OCI-LY7 (cell line): ENCODE measurements around the gene ATP6V1A. TPM values are rescaled to one million over a fixed set of nuclear protein-coding genes. Genes with fewer than 3 reads are reported as not detected.

Source experiments
- BruUV-seq: library from RNA; stranded (reverse); fragments of 400-500 nt; replicated peaks from 2 replicates; lab custom pipeline; 2021; lab: Mats Ljungman, UMichigan
- CTCF ChIA-PET: fragments of 300-600 bp; sonication (Branson Sonifier 250); formaldehyde crosslinking; loops from one replicate; lab custom pipeline; 2022; ENCODE audit warnings: antibody characterized with exemption; ENCODE audit not compliant: unreplicated experiment; lab: Charles Lee
- POLR2A ChIA-PET: fragments of 300-600 bp; sonication (Branson Sonifier 250); formaldehyde crosslinking; loops from one replicate; lab custom pipeline; 2022; ENCODE audit warnings: antibody characterized with exemption; lab: Charles Lee
- DNase-seq: peaks from one replicate; pipeline ENCODE4 v3.0.0-alpha.2; 2015; ENCODE audit warnings: low spot score
- H2AFZ ChIP-seq: fragments of 200-600 bp; sonication (generic), shearing (Covaris generic); 2 replicates; pipeline ENCODE4 v1.6.1; 2014; ENCODE audit warnings: mild to moderate bottlenecking, antibody characterized with exemption, low read length, moderate library complexity
- H3K27ac ChIP-seq: fragments of 200-600 bp; sonication (generic); 2 replicates; pipeline ENCODE4 v1.5.1; 2014; ENCODE audit warnings: mixed run types, low read depth, mild to moderate bottlenecking, moderate library complexity, low read length, inconsistent platforms; ENCODE audit not compliant: poor library complexity, severe bottlenecking
- H3K36me3 ChIP-seq: fragments of 200-600 bp; sonication (generic); 2 replicates; pipeline ENCODE4 v1.6.1; 2014; ENCODE audit warnings: mild to moderate bottlenecking, antibody characterized with exemption, low read length, moderate library complexity, mixed read lengths; ENCODE audit not compliant: insufficient read depth
- H3K4me1 ChIP-seq: fragments of 200-600 bp; sonication (generic); 2 replicates; pipeline ENCODE4 v1.5.1; 2014; ENCODE audit warnings: mild to moderate bottlenecking, low read length; ENCODE audit not compliant: insufficient read depth, poor library complexity, severe bottlenecking
- H3K4me2 ChIP-seq: fragments of 200-600 bp; sonication (generic); 2 replicates; pipeline ENCODE4 v1.6.1; 2014; ENCODE audit warnings: mild to moderate bottlenecking, low read length
- H3K4me3 ChIP-seq: fragments of 200-600 bp; sonication (generic); 2 replicates; pipeline ENCODE4 v1.5.1; 2014; ENCODE audit warnings: mild to moderate bottlenecking, low read depth, low read length; ENCODE audit not compliant: poor library complexity, severe bottlenecking
- H3K79me2 ChIP-seq: fragments of 200-600 bp; sonication (generic); 2 replicates; pipeline ENCODE4 v1.6.1; 2016; ENCODE audit warnings: low read depth, mild to moderate bottlenecking, low read length, moderate library complexity, mixed read lengths; ENCODE audit not compliant: insufficient read depth
- H3K9me2 ChIP-seq: fragments of 200-600 bp; sonication (generic); 2 replicates; pipeline ENCODE4 v1.6.1; 2016; ENCODE audit warnings: mild to moderate bottlenecking, low read length, mixed read lengths; ENCODE audit not compliant: insufficient read depth
- H3K9me3 ChIP-seq: fragments of 200-600 bp; sonication (generic); 2 replicates; pipeline ENCODE4 v1.6.1; 2014; ENCODE audit warnings: mild to moderate bottlenecking, mixed run types, low read length, mixed read lengths
- H4K20me1 ChIP-seq: fragments of 200-600 bp; sonication (generic); 2 replicates; pipeline ENCODE4 v1.6.1; 2014; ENCODE audit warnings: mild to moderate bottlenecking, antibody characterized with exemption, low read length, moderate library complexity, mixed read lengths; ENCODE audit not compliant: insufficient read depth
- CTCF ChIP-seq: fragments of 200-600 bp; sonication (generic); conservative IDR thresholded peaks from 2 replicates; pipeline ENCODE4 v1.5.1; 2014; ENCODE audit warnings: mild to moderate bottlenecking, antibody characterized with exemption, low read length, moderate library complexity, mixed read lengths
- EZH2phosphoT487 ChIP-seq: fragments of 200-600 bp; sonication (generic); IDR thresholded peaks from 2 replicates; pipeline ENCODE4 v1.6.1; 2018; ENCODE audit warnings: low read depth, borderline replicate concordance, mild to moderate bottlenecking, mixed run types, antibody characterized with exemption, low read length, moderate library complexity, mixed read lengths
- intact Hi-C: fragments of 100-400 bp; cut with micrococcal nuclease; formaldehyde crosslinking; loops from one replicate; pipeline ENCODE4 v1.10.0; 2022; ENCODE audit not compliant: unreplicated experiment
- total RNA-seq, 2 experiments: library from RNA; depleted of rRNA in 1 of 2; stranded (reverse); fragments of >200 nt in 1 of 2; shearing (Covaris generic) in 1 of 2; gene quantifications; 2 replicates each; pipeline ENCODE4 v1.2.3, GENCODE V29; 2014 to 2022

Gene ATP6V1A
- total RNA-seq, 2 experiments from 2014 or later = 26.5 to 77.3 TPM

- no peak for DNase-seq
- BruUV-seq = no TSS peak
These were observed 29.7 kb downstream of the ATP6V1A start for GRCh38 chr3:113776564-113776963.

GRCh38 chr3:113783463-113783862 lies 36.6 kb downstream of the ATP6V1A start:
- Histone ChIP-seq H3K4me2 (no peak overlapping the region), H3K36me3 (peaks cover 43% of the 10 kb centered on the region), H2AFZ (no peak overlapping the region), H4K20me1 (no peaks in the 10 kb centered on the region), H3K79me2 (no peaks in the 10 kb centered on the region), H3K4me1 (peaks cover 10% of the 10 kb centered on the region), H3K4me3 (no peak overlapping the region), H3K9me3 (no peaks in the 10 kb centered on the region), H3K27ac (no peak overlapping the region), H3K9me2 (no peaks in the 10 kb centered on the region)
- ChIA-PET POLR2A (no interaction called here), CTCF (no interaction called here)
- intact Hi-C loops = no loop called here
- no TSS peak for BruUV-seq
- TF ChIP-seq EZH2phosphoT487 (no peak), CTCF (no peak)
- no peak for DNase-seq

More at GRCh38 chr3:113776564-113776963, 29.7 kb downstream of the ATP6V1A start:
- POLR2A ChIA-PET = interaction anchor here (0.7 to 1.5 kb wide), 2 partner anchors 11 to 174 kb away, joined by 3 read pairs; no protein-coding TSS in a partner anchor
- H3K4me3 ChIP-seq = no peak overlapping the region
- H3K79me2 ChIP-seq = no peaks in the 10 kb centered on the region
- H3K9me2 ChIP-seq = no peaks in the 10 kb centered on the region
- H4K20me1 ChIP-seq = no peaks in the 10 kb centered on the region
- TF ChIP-seq EZH2phosphoT487 (no peak), CTCF (no peak)
- no peaks in the 10 kb centered on the region for H3K4me1 ChIP-seq
- CTCF ChIA-PET = no interaction called here
- peaks cover 19% of the 10 kb centered on the region for H3K36me3 ChIP-seq
- no peak overlapping the region for H3K27ac ChIP-seq
- no peaks in the 10 kb centered on the region for H3K9me3 ChIP-seq
- no peak overlapping the region for H3K4me2 ChIP-seq
- intact Hi-C loops = no loop called here
- H2AFZ ChIP-seq = no peak overlapping the region

GRCh38 chr3:113783980-113784379 lies 37.1 kb downstream of the ATP6V1A start:
- TF ChIP-seq EZH2phosphoT487 = no peak
- TF ChIP-seq CTCF = no peak

More at GRCh38 chr3:113783980-113784379, 37.1 kb downstream of the ATP6V1A start:
- Histone ChIP-seq H3K9me3 (no peaks in the 10 kb centered on the region), H3K79me2 (no peaks in the 10 kb centered on the region), H3K4me2 (no peak overlapping the region), H3K9me2 (no peaks in the 10 kb centered on the region), H3K4me3 (no peak overlapping the region), H3K27ac (no peak overlapping the region), H4K20me1 (no peaks in the 10 kb centered on the region), H3K4me1 (peaks cover 10% of the 10 kb centered on the region), H2AFZ (no peak overlapping the region), H3K36me3 (peaks cover 48% of the 10 kb centered on the region)
- CTCF ChIA-PET = no interaction called here
- DNase-seq = no peak
- POLR2A ChIA-PET = no interaction called here
- no TSS peak for BruUV-seq
- intact Hi-C loops = no loop called here
